B cell (primary cell): Measurements from ENCODE around the gene RXFP1. TPM values are rescaled to one million over a fixed set of nuclear protein-coding genes. Genes with fewer than 3 reads are reported as not detected.

Source experiments
- ATAC-seq: fragments of 200-7000 bp; cut with Tn5 transposase; one replicate; pipeline ENCODE4 v1.10.0; 2021; ENCODE audit warnings: low read depth, mild to moderate bottlenecking, moderate number of reproducible peaks, moderate library complexity
- CTCF ChIA-PET: fragments of 350-600 bp; sonication (Branson Sonifier 250); formaldehyde crosslinking; loops from one replicate; lab custom pipeline; 2021; ENCODE audit warnings: antibody characterized with exemption, inconsistent platforms; lab: Charles Lee
- POLR2A ChIA-PET: fragments of 350-600 bp; sonication (Branson Sonifier 250); formaldehyde crosslinking; loops from one replicate; lab custom pipeline; 2021; ENCODE audit warnings: antibody characterized with exemption; lab: Charles Lee
- DNase-seq: peaks from one replicate; pipeline ENCODE4 v3.0.0; 2013
- H2AFZ ChIP-seq: 2 replicates; pipeline ENCODE4 v1.6.1; 2012; ENCODE audit warnings: mild to moderate bottlenecking, low read depth, low read length; ENCODE audit not compliant: insufficient read depth, poor library complexity, severe bottlenecking
- H3K27ac ChIP-seq, 2 donors: 1 replicate in 1 of 2; 2 replicates in 1 of 2; pipeline ENCODE4 v1.5.1; 2012 to 2013; ENCODE audit warnings: low read length in 2 of 2, mild to moderate bottlenecking in 2 of 2, moderate library complexity in 1 of 2
- H3K27me3 ChIP-seq, 4 experiments: fragments of 200-600 bp in 1 of 4; sonication (generic) in 1 of 4; replicated peaks in 1 of 4; 1 replicate in 2 of 4; 2 replicates in 2 of 4; pipeline versions ENCODE4 v1.6.1 to v1.7.0; 2013 to 2016; ENCODE audit warnings: low read length in 3 of 4, mild to moderate bottlenecking in 2 of 4, mixed read lengths in 1 of 4, moderate library complexity in 1 of 4; ENCODE audit not compliant: insufficient read depth in 4 of 4, control insufficient read depth in 3 of 4; ENCODE audit errors: control extremely low read depth in 1 of 4
- H3K36me3 ChIP-seq, 2 experiments: replicated peaks in 1 of 2; 1 replicate in 1 of 2; 2 replicates in 1 of 2; pipeline versions ENCODE4 v1.6.1 to v1.7.1; 2013; ENCODE audit warnings: low read length in 1 of 2; ENCODE audit not compliant: insufficient read depth in 2 of 2, control insufficient read depth in 1 of 2; ENCODE audit errors: control extremely low read depth in 1 of 2, extremely low read depth in 1 of 2
- H3K4me1 ChIP-seq, 2 donors: fragments of 200-600 bp in 1 of 2; sonication (generic) in 1 of 2; 1 replicate in 1 of 2; 2 replicates in 1 of 2; pipeline versions ENCODE4 v1.5.1 to v1.6.1; 2013 to 2017; ENCODE audit warnings: low read length in 2 of 2; ENCODE audit not compliant: control insufficient read depth in 2 of 2, insufficient read depth in 2 of 2
- H3K4me2 ChIP-seq: replicated peaks from 2 replicates; pipeline ENCODE3; 2012; ENCODE audit warnings: mild to moderate bottlenecking, low read depth, low read length; ENCODE audit not compliant: poor library complexity, severe bottlenecking
- H3K4me3 ChIP-seq, 5 experiments: fragments of 200-600 bp in 1 of 5; sonication (generic) in 1 of 5; 1 replicate in 3 of 5; 2 replicates in 2 of 5; pipeline versions ENCODE4 v1.5.1 to v1.7.0; 2011 to 2016; ENCODE audit warnings: low read length in 4 of 5, mild to moderate bottlenecking in 4 of 5, low read depth in 2 of 5, control low read depth in 1 of 5, moderate library complexity in 1 of 5; ENCODE audit not compliant: insufficient read depth in 1 of 5; ENCODE audit errors: control extremely low read depth in 1 of 5, extremely low read depth in 1 of 5
- H3K79me2 ChIP-seq: fragments of 200-600 bp; sonication (generic); one replicate; pipeline ENCODE4 v1.6.0; 2016; ENCODE audit warnings: low read length; ENCODE audit not compliant: control insufficient read depth, insufficient read depth
- H3K9ac ChIP-seq: fragments of 200-600 bp; sonication (generic); 2 replicates; pipeline ENCODE4 v1.6.1; 2017; ENCODE audit warnings: mild to moderate bottlenecking, low read length, moderate library complexity
- H3K9me3 ChIP-seq, 3 donors: one replicate each; pipeline versions ENCODE4 v1.6.1 to v1.7.1; 2013; ENCODE audit warnings: low read length in 2 of 3; ENCODE audit not compliant: control insufficient read depth in 2 of 3, insufficient read depth in 1 of 3; ENCODE audit errors: control extremely low read depth in 1 of 3
- H4K20me1 ChIP-seq: 2 replicates; pipeline ENCODE4 v1.6.0; 2012; ENCODE audit warnings: mild to moderate bottlenecking, low read length; ENCODE audit not compliant: insufficient read depth, control insufficient read depth, poor library complexity, severe bottlenecking
- H3K27ac Mint-ChIP-seq: one replicate; pipeline ENCODE4 v1.8.0; 2021; ENCODE audit warnings: mixed read lengths
- H3K27me3 Mint-ChIP-seq: one replicate; pipeline ENCODE4 v1.8.0; 2021; ENCODE audit warnings: mixed read lengths
- H3K4me1 Mint-ChIP-seq: one replicate; pipeline ENCODE4 v1.8.0; 2021; ENCODE audit warnings: mixed read lengths
- H3K4me3 Mint-ChIP-seq: one replicate; pipeline ENCODE4 v1.8.0; 2021; ENCODE audit warnings: mixed read lengths
- H3K9me3 Mint-ChIP-seq: one replicate; pipeline ENCODE4 v1.8.0; 2022; ENCODE audit warnings: mixed read lengths; ENCODE audit not compliant: insufficient read depth
- CTCF ChIP-seq: fragments of 200-600 bp; IDR thresholded peaks from one replicate; pipeline ENCODE4 v1.8.0; 2022; ENCODE audit warnings: antibody characterized with exemption, mild to moderate bottlenecking
- EZH2 ChIP-seq: IDR thresholded peaks from 2 replicates; pipeline ENCODE4 v1.6.1; 2012; ENCODE audit warnings: borderline replicate concordance, low read depth, mild to moderate bottlenecking, moderate library complexity, low read length; ENCODE audit not compliant: insufficient read depth, poor library complexity, severe bottlenecking
- WGBS: methylation state at CpG from one replicate; pipeline ENCODE4 v1.1.5; 2013; ENCODE audit warnings: missing lambda C conversion rate; ENCODE audit not compliant: insufficient coverage; 5-methylcytosine and 5-hydroxymethylcytosine counted together
- intact Hi-C: fragments of 100-400 bp; cut with micrococcal nuclease; formaldehyde crosslinking; loops from one replicate; pipeline ENCODE4 v1.10.0; 2022
- polyA plus RNA-seq: library from polyadenylated mRNA; depleted of rRNA; stranded (reverse); fragments of >200 nt; gene quantifications from 2 replicates; pipeline ENCODE4 v1.2.3, GENCODE V29; 2012
- total RNA-seq, 2 donors: library from RNA; stranded (reverse); fragments of 120-200 nt in 1 of 2; gene quantifications; 1 replicate in 1 of 2; 2 replicates in 1 of 2; pipeline versions ENCODE4 v1.2.3 to v1.2.4, GENCODE V29; 2013 to 2022

RXFP1 gene
- total and polyA plus RNA-seq, 2 donors (not counting 1 experiment from before 2014, with no cell fraction given): not detected

GRCh38 chr4:158540125-158540907 lies 18.6 kb downstream of the RXFP1 start:
- ATAC-seq (no peak), DNase-seq (no peak)
- no peaks in the 10 kb centered on the region for H3K79me2 ChIP-seq
- WGBS: 95% methylated on average over 3 of the region's 9 CpGs
- Mint-ChIP-seq H3K9me3 (no peaks in the 10 kb centered on the region), H3K27me3 (no peaks in the 10 kb centered on the region), H3K4me3 (no peak overlapping the region), H3K4me1 (no peaks in the 10 kb centered on the region), H3K27ac (no peak overlapping the region)
- intact Hi-C loops: no loop called here
- CTCF ChIA-PET: no interaction called here
- no peaks in the 10 kb centered on the region for H3K9me3 ChIP-seq
- H3K9ac ChIP-seq: no peak overlapping the region
- H3K27ac ChIP-seq: no peak overlapping the region
- H3K36me3 ChIP-seq: no peaks in the 10 kb centered on the region
- no peak overlapping the region for H3K4me2 ChIP-seq
- no peaks in the 10 kb centered on the region for H3K4me1 ChIP-seq
- no peak for TF ChIP-seq CTCF
- TF ChIP-seq EZH2: no peak
- no peaks in the 10 kb centered on the region for H4K20me1 ChIP-seq
- no peak overlapping the region for H2AFZ ChIP-seq
- no peak overlapping the region for H3K4me3 ChIP-seq
- POLR2A ChIA-PET: no interaction called here
- H3K27me3 ChIP-seq: no peaks in the 10 kb centered on the region

GRCh38 chr4:158541506-158541905 lies 19.8 kb downstream of the RXFP1 start:
- Histone ChIP-seq H3K9ac (no peak overlapping the region), H3K27ac (no peak overlapping the region), H3K4me2 (no peak overlapping the region), H3K9me3 (no peaks in the 10 kb centered on the region), H3K79me2 (no peaks in the 10 kb centered on the region), H3K36me3 (no peaks in the 10 kb centered on the region), H3K4me1 (no peaks in the 10 kb centered on the region), H3K27me3 (no peaks in the 10 kb centered on the region), H4K20me1 (no peaks in the 10 kb centered on the region), H3K4me3 (no peak overlapping the region), H2AFZ (no peak overlapping the region)
- no peak for ATAC-seq
- intact Hi-C loops: no loop called here
- ChIA-PET POLR2A (no interaction called here), CTCF (no interaction called here)
- H3K9me3 Mint-ChIP-seq: no peaks in the 10 kb centered on the region
- TF ChIP-seq EZH2 (no peak), CTCF (no peak)
- no peak overlapping the region for H3K4me3 Mint-ChIP-seq
- WGBS: 90% methylated on average over 2 of the region's 5 CpGs
- H3K4me1 Mint-ChIP-seq: no peaks in the 10 kb centered on the region
- no peaks in the 10 kb centered on the region for H3K27me3 Mint-ChIP-seq
- no peak for DNase-seq
- no peak overlapping the region for H3K27ac Mint-ChIP-seq
